Measurements from ENCODE around the gene AKT1S1. TPM values are rescaled to one million over a fixed set of nuclear protein-coding genes. Genes with fewer than 3 reads are reported as not detected.
A peak's percentile ranks its signal among the peaks of the same experiment; 100 is the strongest.

The AKT1S1 gene
- total and polyA plus RNA-seq, 2 of the 13 experiments (the other 11 are each of a cell fraction or from before 2014, with no cell fraction given) = 13.5 to 27.8 TPM

GRCh38 chr19:49916839-49917733, 39.9 kb upstream of the AKT1S1 start (continued):
- TF ChIP-seq PBX2 (CRISPR knock-in tag; IDR thresholded peaks at IDR 0.05) = no peak
- peak; percentile 9; the same call in 1 of the 2 replicates for TF ChIP-seq STAG1 (CRISPR knock-in tag; IDR thresholded peaks at IDR 0.05)

GRCh38 chr19:49915271-49915670, 38.1 kb upstream of the AKT1S1 start:
- no peak for FAIRE-seq
- ChIA-PET CTCF (ENCODE audit: low intra/inter-chr PET ratio, low total read pairs) (no interaction called here), POLR2A (no interaction called here)
- Histone ChIP-seq H3K9ac (ENCODE audit: insufficient read depth, low read depth, low read length) (no peak overlapping the region), H3K4me3 (replicated peaks in 1 of 3; ENCODE audit: insufficient read depth in 1 of 3, low read depth in 2 of 3, low read length in 3 of 3) (no peak overlapping the region), H2AFZ (ENCODE audit: low read length) (no peak overlapping the region), H3K27me3 (ENCODE audit: control insufficient read depth in 1 of 2, insufficient read depth in 2 of 2, low read length in 2 of 2) (no peaks in the 10 kb centered on the region), H4K20me1 (ENCODE audit: insufficient read depth, low read length) (no peaks in the 10 kb centered on the region; the same call in 1 of the 2 replicates), H3K36me3 (replicated peaks in 1 of 2; ENCODE audit: control insufficient read depth in 1 of 2, insufficient read depth in 2 of 2, low read length in 2 of 2) (peaks cover 17 to 37% of the 10 kb centered on the region in 2 experiments), H3K4me2 (ENCODE audit: low read depth, low read length) (no peak overlapping the region), H3K79me2 (ENCODE audit: insufficient read depth, low read length) (peaks cover 32% of the 10 kb centered on the region), H3K27ac (ENCODE audit: extremely low read length, insufficient read depth, low read length) (no peak overlapping the region), H3K4me1 (ENCODE audit: insufficient read depth, low read length) (peaks cover 24% of the 10 kb centered on the region), H3K9me3 (ENCODE audit: low read length) (no peaks in the 10 kb centered on the region)
- in situ Hi-C loops (cut with HindIII; ENCODE audit: extremely low pct_ligation_motif_present, low pct_unique_long_range_greater_than_20kb) (no loop called here), intact Hi-C loops (cut with micrococcal nuclease; ENCODE audit: unreplicated experiment) (no loop called here)
- WGBS (ENCODE audit: low lambda C conversion rate) = over 99% methylated on average over 6 of the region's 6 CpGs
- no TSS peak for BruUV-seq (replicated peaks)
- TF ChIP-seq NFATC3 (CRISPR knock-in tag; IDR thresholded peaks at IDR 0.05) = no peak
- TF ChIP-seq ZNF629 (CRISPR knock-in tag; conservative IDR thresholded peaks at IDR 0.05) = 0 out of 2 replicates have a peak, but pooled peaks have one; percentile 37
- no peak for ATAC-seq
- DNase-seq (ENCODE audit: low spot score) = no peak
